HEK293 (cell line): ENCODE results near the gene PRR36.
"Not testable (repeated sequence)": the region's sequence is repeated elsewhere in the genome, so short reads cannot be mapped to it uniquely, and the experiment has no call there.

ENCODE experiments used
- CTCF ChIA-PET: fragments of 350-600 bp; formaldehyde crosslinking; extraction: SDS; loops from one replicate; lab custom pipeline; 2021; ENCODE audit warnings: antibody characterized with exemption; lab: Yijun Ruan, JAX
- POLR2A ChIA-PET: fragments of 300-600 bp; formaldehyde crosslinking; extraction: SDS; loops from one replicate; lab custom pipeline; 2020; ENCODE audit warnings: antibody characterized with exemption, inconsistent platforms; lab: Yijun Ruan, JAX
- H3K27ac ChIP-seq: fragments of 200-500 bp; sonication (Bioruptor generic); 2 replicates; pipeline ENCODE4 v1.5.1; 2014; ENCODE audit warnings: low read depth, low read length, control low read depth, inconsistent platforms; ENCODE audit errors: extremely low read depth
- H3K36me3 ChIP-seq, 2 experiments: fragments of 200-500 bp in 1 of 2; sonication (Bioruptor generic) in 1 of 2; 1 replicate in 1 of 2; 2 replicates in 1 of 2; pipeline ENCODE4 v1.5.1; 2014 to 2017; ENCODE audit warnings: inconsistent platforms in 2 of 2, low read length in 2 of 2; ENCODE audit not compliant: control insufficient read depth in 2 of 2, insufficient read depth in 1 of 2
- H3K4me1 ChIP-seq: fragments of 200-500 bp; sonication (Bioruptor generic); 2 replicates; pipeline ENCODE4 v1.5.1; 2014; ENCODE audit warnings: mild to moderate bottlenecking, low read length, inconsistent platforms; ENCODE audit not compliant: control insufficient read depth, insufficient read depth
- H3K4me3 ChIP-seq: 2 replicates; pipeline ENCODE4 v1.5.1; 2011; ENCODE audit warnings: low read depth, mild to moderate bottlenecking, control low read depth, low read length, moderate library complexity
- H3K9me3 ChIP-seq: fragments of 200-500 bp; sonication (Bioruptor generic); 2 replicates; pipeline ENCODE4 v1.5.1; 2014; ENCODE audit warnings: low read depth, low read length, inconsistent platforms; ENCODE audit not compliant: control insufficient read depth, insufficient read depth
- BCL11A ChIP-seq: fragments of 450-650 bp; formaldehyde crosslinking; IDR thresholded peaks from 2 replicates; pipeline ENCODE4 v1.5.1; 2016; ENCODE audit warnings: low read depth, missing biosample characterization, missing genetic modification characterization
- GLIS1 ChIP-seq: fragments of 450-650 bp; formaldehyde crosslinking; IDR thresholded peaks from 2 replicates; pipeline ENCODE4 v1.5.1; 2016; ENCODE audit warnings: missing biosample characterization, missing genetic modification characterization
- KLF1 ChIP-seq: fragments of 450-650 bp; formaldehyde crosslinking; IDR thresholded peaks from 2 replicates; pipeline ENCODE4 v1.5.1; 2016; ENCODE audit warnings: missing biosample characterization, missing genetic modification characterization
- KLF7 ChIP-seq: fragments of 450-650 bp; formaldehyde crosslinking; IDR thresholded peaks from 2 replicates; pipeline ENCODE4 v1.5.1; 2016; ENCODE audit warnings: missing biosample characterization, missing genetic modification characterization, borderline replicate concordance
- KLF8 ChIP-seq: fragments of 450-650 bp; formaldehyde crosslinking; IDR thresholded peaks from 2 replicates; pipeline ENCODE4 v1.5.1; 2016; ENCODE audit warnings: missing biosample characterization, missing genetic modification characterization
- SP2 ChIP-seq: fragments of 450-650 bp; formaldehyde crosslinking; IDR thresholded peaks from 2 replicates; pipeline ENCODE4 v1.5.1; 2016; ENCODE audit warnings: missing biosample characterization, missing genetic modification characterization
- SP3 ChIP-seq: fragments of 450-650 bp; formaldehyde crosslinking; IDR thresholded peaks from 2 replicates; pipeline ENCODE4 v1.5.1; 2016; ENCODE audit warnings: missing biosample characterization, missing genetic modification characterization
- ZBTB8A ChIP-seq: fragments of 450-650 bp; formaldehyde crosslinking; IDR thresholded peaks from 2 replicates; pipeline ENCODE4 v1.5.1; 2016; ENCODE audit warnings: missing biosample characterization, missing genetic modification characterization
- ZFP69B ChIP-seq: fragments of 450-650 bp; formaldehyde crosslinking; IDR thresholded peaks from 2 replicates; pipeline ENCODE4 v1.5.1; 2016; ENCODE audit warnings: missing biosample characterization, missing genetic modification characterization
- ZNF146 ChIP-seq: fragments of 450-650 bp; formaldehyde crosslinking; IDR thresholded peaks from 2 replicates; pipeline ENCODE4 v1.5.1; 2016; ENCODE audit warnings: missing biosample characterization, missing genetic modification characterization
- ZNF2 ChIP-seq: fragments of 450-650 bp; formaldehyde crosslinking; IDR thresholded peaks from 2 replicates; pipeline ENCODE4 v1.5.1; 2016; ENCODE audit warnings: missing biosample characterization, missing genetic modification characterization
- ZNF24 ChIP-seq: fragments of 450-650 bp; formaldehyde crosslinking; IDR thresholded peaks from 2 replicates; pipeline ENCODE4 v1.5.1; 2016; ENCODE audit warnings: missing biosample characterization, missing genetic modification characterization
- ZNF335 ChIP-seq: fragments of 450-650 bp; formaldehyde crosslinking; conservative IDR thresholded peaks from 2 replicates; pipeline ENCODE4 v1.5.1; 2016; ENCODE audit warnings: missing biosample characterization, missing genetic modification characterization
- ZNF37A ChIP-seq: fragments of 450-650 bp; IDR thresholded peaks from 2 replicates; pipeline ENCODE4 v1.5.1; 2018; ENCODE audit warnings: missing biosample characterization, missing genetic modification characterization
- ZNF426 ChIP-seq: fragments of 450-650 bp; formaldehyde crosslinking; IDR thresholded peaks from 2 replicates; pipeline ENCODE4 v1.5.1; 2017; ENCODE audit warnings: missing biosample characterization, missing genetic modification characterization, mild to moderate bottlenecking, inconsistent platforms, moderate library complexity
- ZNF473 ChIP-seq: fragments of 450-650 bp; formaldehyde crosslinking; IDR thresholded peaks from 2 replicates; pipeline ENCODE4 v1.5.1; 2017; ENCODE audit warnings: missing biosample characterization, missing genetic modification characterization
- ZNF747 ChIP-seq: fragments of 450-650 bp; formaldehyde crosslinking; IDR thresholded peaks from 2 replicates; pipeline ENCODE4 v1.5.1; 2016; ENCODE audit warnings: missing biosample characterization, missing genetic modification characterization
- ZNF791 ChIP-seq: fragments of 450-650 bp; formaldehyde crosslinking; IDR thresholded peaks from 2 replicates; pipeline ENCODE4 v1.5.1; 2016; ENCODE audit warnings: missing biosample characterization, missing genetic modification characterization
- TF ChIP-seq, protein P1 (sequence below): fragments of 450-650 bp; formaldehyde crosslinking; IDR thresholded peaks from 2 replicates; pipeline ENCODE4 v1.5.1; 2016; ENCODE audit warnings: missing biosample characterization, missing genetic modification characterization
- TF ChIP-seq, protein P2 (sequence below): fragments of 450-650 bp; formaldehyde crosslinking; IDR thresholded peaks from 2 replicates; pipeline ENCODE4 v1.5.1; 2016; ENCODE audit warnings: missing biosample characterization, missing genetic modification characterization
- TF ChIP-seq, protein P3 (sequence below): fragments of 450-650 bp; formaldehyde crosslinking; IDR thresholded peaks from 2 replicates; pipeline ENCODE4 v1.5.1; 2016; ENCODE audit warnings: missing biosample characterization, missing genetic modification characterization

PRR36 gene

GRCh38 chr19:7918615-7919421 is 44.6 kb upstream of the PRR36 start:
- H3K4me3 ChIP-seq: no peak overlapping the region
- POLR2A ChIA-PET: interaction anchor here (1.1 to 3.5 kb wide), 11 partner anchors 7 to 87 kb away, joined by 3 to 36 read pairs (median 14); partner anchors contain the start of genes ELAVL1, LRRC8E, MAP2K7 and TIMM44

DNA sequence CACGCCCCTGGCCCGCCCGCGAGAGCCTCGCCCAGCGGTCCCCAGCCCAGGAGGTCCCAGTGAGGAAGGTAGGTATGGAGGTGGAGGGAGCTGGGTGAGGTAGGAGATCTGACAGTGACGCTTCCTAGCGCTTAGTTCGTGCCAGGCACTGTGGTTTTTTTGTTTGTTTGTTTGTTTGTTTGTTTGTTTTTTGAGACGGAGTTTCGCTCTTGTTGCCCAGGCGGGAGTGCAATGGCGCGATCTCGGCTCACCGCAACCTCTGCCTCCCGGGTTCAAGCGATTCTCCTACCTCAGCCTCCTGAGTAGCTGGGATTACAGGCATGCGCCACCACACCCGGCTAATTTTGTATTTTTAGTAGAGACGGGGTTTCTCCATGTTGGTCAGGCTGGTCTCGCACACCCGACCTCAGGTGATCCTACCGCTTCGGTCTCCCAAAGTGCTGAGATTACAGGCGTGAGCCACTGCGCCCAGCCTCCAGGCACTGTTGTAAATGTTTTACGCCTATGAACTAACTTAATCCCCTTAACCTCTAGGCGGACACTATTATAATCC is 43.9 kb upstream of the PRR36 start:
- TF ChIP-seq KLF1 (tag by site-specific recombination) (peak; percentile 85), KLF7 (tag by site-specific recombination) (0 out of 2 replicates have a peak, but pooled peaks have one; percentile 16), KLF8 (tag by site-specific recombination) (peak; percentile 20; the same call in 1 of the 2 replicates), ZNF2 (peak; percentile 63; the same call in 1 of the 2 replicates), ZBTB8A (peak; percentile 95; the same call in 1 of the 2 replicates), ZNF146 (peak; percentile 3; the same call in 1 of the 2 replicates), ZNF335 (tag by site-specific recombination) (peak; percentile 31)
- TF ChIP-seq, protein P1, sequence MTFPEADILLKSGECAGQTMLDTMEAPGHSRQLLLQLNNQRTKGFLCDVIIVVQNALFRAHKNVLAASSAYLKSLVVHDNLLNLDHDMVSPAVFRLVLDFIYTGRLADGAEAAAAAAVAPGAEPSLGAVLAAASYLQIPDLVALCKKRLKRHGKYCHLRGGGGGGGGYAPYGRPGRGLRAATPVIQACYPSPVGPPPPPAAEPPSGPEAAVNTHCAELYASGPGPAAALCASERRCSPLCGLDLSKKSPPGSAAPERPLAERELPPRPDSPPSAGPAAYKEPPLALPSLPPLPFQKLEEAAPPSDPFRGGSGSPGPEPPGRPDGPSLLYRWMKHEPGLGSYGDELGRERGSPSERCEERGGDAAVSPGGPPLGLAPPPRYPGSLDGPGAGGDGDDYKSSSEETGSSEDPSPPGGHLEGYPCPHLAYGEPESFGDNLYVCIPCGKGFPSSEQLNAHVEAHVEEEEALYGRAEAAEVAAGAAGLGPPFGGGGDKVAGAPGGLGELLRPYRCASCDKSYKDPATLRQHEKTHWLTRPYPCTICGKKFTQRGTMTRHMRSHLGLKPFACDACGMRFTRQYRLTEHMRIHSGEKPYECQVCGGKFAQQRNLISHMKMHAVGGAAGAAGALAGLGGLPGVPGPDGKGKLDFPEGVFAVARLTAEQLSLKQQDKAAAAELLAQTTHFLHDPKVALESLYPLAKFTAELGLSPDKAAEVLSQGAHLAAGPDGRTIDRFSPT (tag by site-specific recombination): 0 out of 2 replicates have a peak, but pooled peaks have one; percentile 42
- ChIA-PET CTCF (interaction anchor here (0.6 to 2.5 kb wide), 9 partner anchors 9 to 402 kb away, joined by 3 to 21 read pairs (median 3); partner anchors contain the start of gene TIMM44), POLR2A (interaction anchor here (0.6 to 2.2 kb wide), 7 partner anchors 9 to 518 kb away, joined by 3 to 9 read pairs (median 5); partner anchors contain the start of genes ELAVL1, MAP2K7 and TIMM44)
- not testable (repeated sequence) for H3K27ac ChIP-seq, H3K4me1 ChIP-seq, H3K4me3 ChIP-seq, H3K9me3 ChIP-seq
- H3K36me3 ChIP-seq: peaks cover 0 to 13% of the 10 kb centered on the region in 2 experiments; a peak in 2 of 3 replicates

More at GRCh38 chr19:7918615-7919421, 44.6 kb upstream of the PRR36 start:
- TF ChIP-seq ZNF791 (tag by site-specific recombination) (no peak), SP2 (tag by site-specific recombination) (no peak), ZNF37A (tag by site-specific recombination) (no peak), ZFP69B (no peak), BCL11A (tag by site-specific recombination) (no peak), KLF1 (tag by site-specific recombination) (peak; percentile 40; the same call in 1 of the 2 replicates)
- CTCF ChIA-PET: interaction anchor here (0.7 to 3.1 kb wide), 8 partner anchors 10 to 401 kb away, joined by 3 to 25 read pairs (median 3); partner anchors contain the start of genes MAP2K7 and TIMM44
- H3K27ac ChIP-seq: no peak overlapping the region
- peaks cover 3% of the 10 kb centered on the region; the same call in 1 of the 2 replicates for H3K4me1 ChIP-seq
- no peaks in the 10 kb centered on the region for H3K9me3 ChIP-seq
- peaks cover 0 to 15% of the 10 kb centered on the region in 2 experiments; a peak in 1 of 3 replicates for H3K36me3 ChIP-seq

DNA sequence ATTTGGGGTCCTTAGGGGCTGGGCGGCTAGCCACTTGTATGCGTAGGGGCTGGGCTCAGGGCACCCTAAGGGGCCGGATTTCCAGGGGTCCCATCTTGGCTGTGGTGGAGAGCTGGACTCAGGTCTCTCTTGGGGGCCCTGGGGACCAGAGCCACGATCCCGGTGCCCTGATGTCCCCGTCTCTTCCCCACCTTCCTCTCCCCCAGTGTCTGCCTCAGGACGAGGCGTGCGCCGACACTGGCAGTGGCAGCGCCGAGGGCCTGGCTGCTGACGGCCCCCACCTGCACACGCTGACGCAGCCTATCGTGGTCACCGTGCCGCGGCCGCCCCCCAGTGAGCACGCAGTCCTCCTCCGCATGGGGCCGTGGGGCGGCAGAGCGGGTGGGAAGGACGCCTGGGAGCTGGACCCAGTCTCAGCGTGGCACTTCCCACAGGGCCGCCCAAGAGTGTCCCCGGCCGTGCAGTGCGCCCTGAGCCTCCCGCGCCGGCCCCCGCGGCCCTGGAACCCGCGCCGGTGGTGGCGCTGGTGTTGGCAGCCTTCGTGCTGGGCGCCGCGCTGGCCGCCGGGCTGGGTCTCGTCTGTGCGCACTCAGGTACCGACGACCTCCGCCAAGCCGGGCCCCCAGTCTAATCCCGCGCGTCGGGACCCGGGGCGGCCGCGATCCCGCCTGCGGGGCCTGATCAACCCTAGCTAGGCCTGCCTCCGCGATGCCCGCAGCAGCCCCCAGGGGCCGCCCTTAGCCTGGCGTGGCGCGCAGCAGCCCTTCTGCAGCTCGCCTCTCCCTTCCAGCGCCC is 43.3 kb upstream of the PRR36 start:
- peaks cover 0 to 10% of the 10 kb centered on the region in 2 experiments; a peak in 2 of 3 replicates for H3K36me3 ChIP-seq
- 0 out of 2 replicates have a peak overlapping the region, but pooled peaks have one; percentile 4 for H3K4me3 ChIP-seq
- no peak overlapping the region; the same call in 1 of the 2 replicates for H3K27ac ChIP-seq
- no peaks in the 10 kb centered on the region for H3K9me3 ChIP-seq
- H3K4me1 ChIP-seq: peaks cover 3% of the 10 kb centered on the region; the same call in 1 of the 2 replicates
- POLR2A ChIA-PET: interaction anchor here (0.6 to 2.2 kb wide), 7 partner anchors 9 to 518 kb away, joined by 3 to 9 read pairs (median 5); partner anchors contain the start of genes ELAVL1, MAP2K7 and TIMM44
- CTCF ChIA-PET: interaction anchor here (0.5 to 2.5 kb wide), 13 partner anchors 9 to 1847 kb away, joined by 3 to 21 read pairs (median 3); partner anchors contain the start of genes CTXN1 and TIMM44
- TF ChIP-seq SP3 (tag by site-specific recombination) (0 out of 2 replicates have a peak, but pooled peaks have one; percentile 16), ZNF426 (tag by site-specific recombination) (no peak), GLIS1 (peak; percentile 99), KLF8 (tag by site-specific recombination) (peak; percentile 35; the same call in 1 of the 2 replicates), ZNF747 (no peak), BCL11A (tag by site-specific recombination) (0 out of 2 replicates have a peak, but pooled peaks have one; percentile 16), ZNF146 (no peak), ZNF24 (tag by site-specific recombination) (no peak), ZNF473 (tag by site-specific recombination) (no peak)
- TF ChIP-seq, protein P2, sequence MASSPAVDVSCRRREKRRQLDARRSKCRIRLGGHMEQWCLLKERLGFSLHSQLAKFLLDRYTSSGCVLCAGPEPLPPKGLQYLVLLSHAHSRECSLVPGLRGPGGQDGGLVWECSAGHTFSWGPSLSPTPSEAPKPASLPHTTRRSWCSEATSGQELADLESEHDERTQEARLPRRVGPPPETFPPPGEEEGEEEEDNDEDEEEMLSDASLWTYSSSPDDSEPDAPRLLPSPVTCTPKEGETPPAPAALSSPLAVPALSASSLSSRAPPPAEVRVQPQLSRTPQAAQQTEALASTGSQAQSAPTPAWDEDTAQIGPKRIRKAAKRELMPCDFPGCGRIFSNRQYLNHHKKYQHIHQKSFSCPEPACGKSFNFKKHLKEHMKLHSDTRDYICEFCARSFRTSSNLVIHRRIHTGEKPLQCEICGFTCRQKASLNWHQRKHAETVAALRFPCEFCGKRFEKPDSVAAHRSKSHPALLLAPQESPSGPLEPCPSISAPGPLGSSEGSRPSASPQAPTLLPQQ: peak; percentile 59; the same call in 1 of the 2 replicates
- TF ChIP-seq, protein P3, sequence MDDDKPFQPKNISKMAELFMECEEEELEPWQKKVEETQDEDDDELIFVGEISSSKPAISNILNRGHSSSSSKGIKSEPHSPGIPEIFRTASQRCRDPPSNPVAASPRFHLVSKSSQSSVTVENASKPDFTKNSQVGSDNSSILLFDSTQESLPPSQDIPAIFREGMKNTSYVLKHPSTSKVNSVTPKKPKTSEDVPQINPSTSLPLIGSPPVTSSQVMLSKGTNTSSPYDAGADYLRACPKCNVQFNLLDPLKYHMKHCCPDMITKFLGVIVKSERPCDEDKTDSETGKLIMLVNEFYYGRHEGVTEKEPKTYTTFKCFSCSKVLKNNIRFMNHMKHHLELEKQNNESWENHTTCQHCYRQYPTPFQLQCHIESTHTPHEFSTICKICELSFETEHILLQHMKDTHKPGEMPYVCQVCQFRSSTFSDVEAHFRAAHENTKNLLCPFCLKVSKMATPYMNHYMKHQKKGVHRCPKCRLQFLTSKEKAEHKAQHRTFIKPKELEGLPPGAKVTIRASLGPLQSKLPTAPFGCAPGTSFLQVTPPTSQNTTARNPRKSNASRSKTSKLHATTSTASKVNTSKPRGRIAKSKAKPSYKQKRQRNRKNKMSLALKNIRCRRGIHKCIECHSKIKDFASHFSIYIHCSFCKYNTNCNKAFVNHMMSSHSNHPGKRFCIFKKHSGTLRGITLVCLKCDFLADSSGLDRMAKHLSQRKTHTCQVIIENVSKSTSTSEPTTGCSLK (tag by site-specific recombination): no peak
